ENCODE measurements around the gene SMIM7.

SMIM7 gene

DNA sequence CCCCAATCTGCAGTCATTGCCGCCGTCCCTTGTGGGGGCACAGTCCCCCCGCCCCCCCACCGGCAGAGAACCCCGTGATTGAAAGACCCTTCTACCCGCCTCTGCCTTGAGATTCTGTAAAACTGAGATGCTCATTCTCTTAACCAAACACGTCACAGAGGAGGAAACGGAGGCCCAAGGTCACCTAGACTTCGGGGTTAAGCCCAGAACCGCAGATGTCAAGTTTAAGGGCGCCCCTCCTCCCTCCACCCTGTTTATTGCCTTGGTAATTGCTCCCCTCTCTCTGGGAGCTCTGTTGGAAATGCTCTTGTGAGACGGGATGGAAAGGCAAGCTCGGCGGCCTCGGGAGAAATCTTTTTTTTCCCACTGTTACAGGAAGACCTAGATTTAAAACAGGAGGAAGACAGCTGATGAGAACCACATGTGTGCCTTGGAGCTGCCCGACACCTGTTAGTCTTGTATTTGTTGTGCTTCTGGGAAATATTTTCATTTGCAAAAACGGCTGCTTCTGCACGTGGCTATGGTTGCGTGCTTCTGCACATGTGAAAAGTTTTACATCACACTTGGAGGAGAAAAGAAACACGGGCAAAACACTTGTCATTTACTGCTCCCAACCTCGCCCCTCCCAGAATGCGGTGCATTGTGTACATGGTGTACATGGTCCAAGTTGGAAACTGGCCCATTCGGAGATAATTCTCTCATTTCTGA is 30.8 kb downstream of the SMIM7 start:
- DNase-seq (ENCODE audit: low read depth) = peak; percentile 20
- peak overlapping the region; percentile 90 for H3K4me3 ChIP-seq (ENCODE audit: control insufficient read depth, low read depth, low read length)
- TF ChIP-seq, protein P1, sequence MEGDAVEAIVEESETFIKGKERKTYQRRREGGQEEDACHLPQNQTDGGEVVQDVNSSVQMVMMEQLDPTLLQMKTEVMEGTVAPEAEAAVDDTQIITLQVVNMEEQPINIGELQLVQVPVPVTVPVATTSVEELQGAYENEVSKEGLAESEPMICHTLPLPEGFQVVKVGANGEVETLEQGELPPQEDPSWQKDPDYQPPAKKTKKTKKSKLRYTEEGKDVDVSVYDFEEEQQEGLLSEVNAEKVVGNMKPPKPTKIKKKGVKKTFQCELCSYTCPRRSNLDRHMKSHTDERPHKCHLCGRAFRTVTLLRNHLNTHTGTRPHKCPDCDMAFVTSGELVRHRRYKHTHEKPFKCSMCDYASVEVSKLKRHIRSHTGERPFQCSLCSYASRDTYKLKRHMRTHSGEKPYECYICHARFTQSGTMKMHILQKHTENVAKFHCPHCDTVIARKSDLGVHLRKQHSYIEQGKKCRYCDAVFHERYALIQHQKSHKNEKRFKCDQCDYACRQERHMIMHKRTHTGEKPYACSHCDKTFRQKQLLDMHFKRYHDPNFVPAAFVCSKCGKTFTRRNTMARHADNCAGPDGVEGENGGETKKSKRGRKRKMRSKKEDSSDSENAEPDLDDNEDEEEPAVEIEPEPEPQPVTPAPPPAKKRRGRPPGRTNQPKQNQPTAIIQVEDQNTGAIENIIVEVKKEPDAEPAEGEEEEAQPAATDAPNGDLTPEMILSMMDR (IDR thresholded peaks at IDR 0.05; ENCODE audit: control insufficient read depth, insufficient read depth, low read depth, low read length, missing control alignments) = no peak

DNA sequence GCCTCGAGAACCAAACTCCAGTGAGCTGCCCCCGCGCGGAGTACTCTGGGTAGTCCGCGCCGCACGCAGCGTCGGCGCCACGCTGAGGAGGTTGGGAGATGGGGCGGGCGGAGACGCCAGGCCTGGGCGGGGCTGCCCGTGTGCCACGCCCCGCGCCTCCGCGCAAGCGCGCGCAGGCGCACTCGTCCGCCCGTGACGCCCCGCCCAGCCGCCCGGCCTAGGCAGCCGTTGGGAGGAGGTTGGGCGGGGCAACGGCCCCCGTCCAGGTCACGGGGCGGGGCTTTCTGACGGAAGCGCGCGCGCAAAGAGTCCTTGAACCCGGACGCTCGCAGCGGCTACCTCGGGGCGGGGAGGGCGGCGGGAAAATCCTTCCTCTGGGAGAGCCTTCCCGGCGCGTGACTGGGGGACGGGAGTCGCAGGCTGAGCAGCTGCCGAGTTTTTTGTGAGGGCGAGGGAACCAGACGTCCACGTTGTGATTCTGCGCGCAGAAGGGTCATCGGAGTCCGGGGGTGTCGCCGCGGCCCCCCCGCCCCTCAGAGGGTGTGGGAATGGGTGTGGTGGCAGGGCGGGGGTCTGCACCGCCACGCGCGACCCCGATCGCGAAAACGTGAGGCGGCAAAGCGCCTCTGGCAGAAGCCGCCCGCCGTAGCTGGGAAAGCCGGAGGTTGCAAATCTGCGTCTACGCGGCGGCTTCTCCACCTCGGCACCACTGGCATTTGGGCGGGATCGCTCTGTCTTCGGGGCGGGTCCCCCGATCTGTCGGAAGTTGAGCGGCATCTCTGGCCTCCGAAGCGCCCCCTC is 31.6 kb downstream of the SMIM7 start, which contains the start of gene MED26:
Gene MED26 (minus strand): TSS at position 22 of the 801 bp plus-strand sequence. CDS start 261 bp downstream, outside the sequence.
- H3K4me3 ChIP-seq (ENCODE audit: control insufficient read depth, low read depth, low read length) = peak within 1 kb of the TSS; percentile 90
- TF ChIP-seq, protein P1 (IDR thresholded peaks at IDR 0.05; ENCODE audit: control insufficient read depth, insufficient read depth, low read depth, low read length, missing control alignments) = no peak
- DNase-seq (ENCODE audit: low read depth) = peak; percentile 70

DNA sequence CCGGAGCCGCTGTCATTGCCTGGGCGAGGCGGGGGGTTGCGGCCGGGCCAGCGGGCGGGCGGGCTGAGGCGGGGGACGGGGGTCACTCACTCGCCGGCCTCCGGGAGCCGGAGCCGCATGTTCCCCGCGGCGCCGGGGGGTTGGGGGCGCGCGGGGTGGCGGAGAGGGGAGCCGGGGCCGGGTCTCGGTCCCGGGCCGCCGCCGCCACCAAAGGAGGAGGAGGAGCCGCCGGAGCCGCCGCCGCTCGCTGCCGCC is 32.1 kb downstream of the SMIM7 start:
- H3K4me3 ChIP-seq (ENCODE audit: control insufficient read depth, low read depth, low read length) = peak overlapping the region; percentile 87
- TF ChIP-seq, protein P1 (IDR thresholded peaks at IDR 0.05; ENCODE audit: control insufficient read depth, insufficient read depth, low read depth, low read length, missing control alignments) = no peak
- DNase-seq (ENCODE audit: low read depth) = no peak

GRCh38 chr19:16627193-16627927 is 32.6 kb downstream of the SMIM7 start:
- peak overlapping the region; percentile 87 for H3K4me3 ChIP-seq (ENCODE audit: control insufficient read depth, low read depth, low read length)
- TF ChIP-seq, protein P1 (IDR thresholded peaks at IDR 0.05; ENCODE audit: control insufficient read depth, insufficient read depth, low read depth, low read length, missing control alignments) = no peak
- no peak for DNase-seq (ENCODE audit: low read depth)

DNA sequence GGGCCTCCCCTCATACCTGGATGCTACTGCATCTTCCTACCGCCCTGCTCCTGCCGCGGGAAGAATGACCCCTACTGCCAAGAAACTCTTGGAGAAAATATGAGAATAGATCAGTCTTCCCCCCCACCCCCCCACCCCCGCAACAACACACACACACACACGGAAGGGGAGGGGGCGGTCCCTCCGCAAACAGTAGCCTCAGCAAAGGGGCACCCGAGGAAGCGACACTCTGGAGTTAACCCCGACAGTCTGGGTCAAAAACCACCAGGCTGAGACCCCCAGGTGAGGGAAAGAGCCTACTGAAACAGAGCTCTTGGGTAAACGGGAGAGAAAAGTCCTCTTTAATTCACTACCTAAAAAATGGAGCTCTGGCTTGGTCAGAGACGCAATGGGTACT is 33.1 kb downstream of the SMIM7 start:
- H3K4me3 ChIP-seq (ENCODE audit: control insufficient read depth, low read depth, low read length) = peak overlapping the region; percentile 87
- TF ChIP-seq, protein P1 (IDR thresholded peaks at IDR 0.05; ENCODE audit: control insufficient read depth, insufficient read depth, low read depth, low read length, missing control alignments) = no peak
- DNase-seq (ENCODE audit: low read depth) = no peak

- TF ChIP-seq, protein P1 (IDR thresholded peaks at IDR 0.05; ENCODE audit: control insufficient read depth, insufficient read depth, low read depth, low read length, missing control alignments) = no peak
- H3K4me3 ChIP-seq (ENCODE audit: control insufficient read depth, low read depth, low read length) = no peak overlapping the region
- DNase-seq (ENCODE audit: low read depth) = no peak
Observed at GRCh38 chr19:16625163-16625958, 34.6 kb downstream of the SMIM7 start.

Measured in AG09309 (cell line).